ENCODE results near the gene PEA15. TPM values are rescaled to one million over a fixed set of nuclear protein-coding genes. Genes with fewer than 3 reads are reported as not detected.

Gene PEA15
- total and polyA plus RNA-seq, 4 donors: 8.1 to 44.5 (median 11.1) TPM

GRCh38 chr1:160255781-160256300, 50.7 kb downstream of the PEA15 start:
- H3K9me3 ChIP-seq (ENCODE audit: control insufficient read depth in 4 of 4, low read length in 3 of 4): no peaks in the 10 kb centered on the region
- no peak overlapping the region for H3K9ac ChIP-seq (ENCODE audit: low read depth in 1 of 2, low read length in 2 of 2)
- H3K27me3 ChIP-seq (ENCODE audit: control insufficient read depth in 4 of 4, insufficient read depth in 4 of 4, low read length in 3 of 4): no peaks in the 10 kb centered on the region
- no peak overlapping the region for H3K4me3 ChIP-seq (ENCODE audit: low read depth in 1 of 3, low read length in 3 of 3)
- H3K4me1 ChIP-seq (ENCODE audit: control insufficient read depth in 4 of 4, insufficient read depth in 4 of 4, low read length in 3 of 4): peaks cover 13 to 57% (median 47%) of the 10 kb centered on the region in 4 donors
- peaks cover 0 to 4% (median 4%) of the 10 kb centered on the region in 4 donors for H3K36me3 ChIP-seq (ENCODE audit: control insufficient read depth in 4 of 4, insufficient read depth in 3 of 4, low read depth in 1 of 4, low read length in 3 of 4)
- DNase-seq (ENCODE audit: low spot score): no peak
- TF ChIP-seq HNF4A (conservative IDR thresholded peaks at IDR 0.05) (no peak), SP1 (IDR thresholded peaks at IDR 0.05) (no peak), HNF4G (IDR thresholded peaks at IDR 0.05) (no peak), FOXA2 (IDR thresholded peaks at IDR 0.05) (no peak), YY1 (IDR thresholded peaks at IDR 0.05) (no peak), RXRA (IDR thresholded peaks at IDR 0.05) (no peak), EGR1 (IDR thresholded peaks at IDR 0.05; ENCODE audit: low read depth in 2 of 2) (no peak), FOXA1 (IDR thresholded peaks at IDR 0.05) (no peak), JUND (IDR thresholded peaks at IDR 0.05) (no peak), TAF1 (conservative IDR thresholded peaks at IDR 0.05) (no peak), RAD21 (IDR thresholded peaks at IDR 0.05) (no peak)
- TF ChIP-seq, protein P1, sequence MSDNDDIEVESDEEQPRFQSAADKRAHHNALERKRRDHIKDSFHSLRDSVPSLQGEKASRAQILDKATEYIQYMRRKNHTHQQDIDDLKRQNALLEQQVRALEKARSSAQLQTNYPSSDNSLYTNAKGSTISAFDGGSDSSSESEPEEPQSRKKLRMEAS (IDR thresholded peaks at IDR 0.05): no peak
- TF ChIP-seq, protein P2, sequence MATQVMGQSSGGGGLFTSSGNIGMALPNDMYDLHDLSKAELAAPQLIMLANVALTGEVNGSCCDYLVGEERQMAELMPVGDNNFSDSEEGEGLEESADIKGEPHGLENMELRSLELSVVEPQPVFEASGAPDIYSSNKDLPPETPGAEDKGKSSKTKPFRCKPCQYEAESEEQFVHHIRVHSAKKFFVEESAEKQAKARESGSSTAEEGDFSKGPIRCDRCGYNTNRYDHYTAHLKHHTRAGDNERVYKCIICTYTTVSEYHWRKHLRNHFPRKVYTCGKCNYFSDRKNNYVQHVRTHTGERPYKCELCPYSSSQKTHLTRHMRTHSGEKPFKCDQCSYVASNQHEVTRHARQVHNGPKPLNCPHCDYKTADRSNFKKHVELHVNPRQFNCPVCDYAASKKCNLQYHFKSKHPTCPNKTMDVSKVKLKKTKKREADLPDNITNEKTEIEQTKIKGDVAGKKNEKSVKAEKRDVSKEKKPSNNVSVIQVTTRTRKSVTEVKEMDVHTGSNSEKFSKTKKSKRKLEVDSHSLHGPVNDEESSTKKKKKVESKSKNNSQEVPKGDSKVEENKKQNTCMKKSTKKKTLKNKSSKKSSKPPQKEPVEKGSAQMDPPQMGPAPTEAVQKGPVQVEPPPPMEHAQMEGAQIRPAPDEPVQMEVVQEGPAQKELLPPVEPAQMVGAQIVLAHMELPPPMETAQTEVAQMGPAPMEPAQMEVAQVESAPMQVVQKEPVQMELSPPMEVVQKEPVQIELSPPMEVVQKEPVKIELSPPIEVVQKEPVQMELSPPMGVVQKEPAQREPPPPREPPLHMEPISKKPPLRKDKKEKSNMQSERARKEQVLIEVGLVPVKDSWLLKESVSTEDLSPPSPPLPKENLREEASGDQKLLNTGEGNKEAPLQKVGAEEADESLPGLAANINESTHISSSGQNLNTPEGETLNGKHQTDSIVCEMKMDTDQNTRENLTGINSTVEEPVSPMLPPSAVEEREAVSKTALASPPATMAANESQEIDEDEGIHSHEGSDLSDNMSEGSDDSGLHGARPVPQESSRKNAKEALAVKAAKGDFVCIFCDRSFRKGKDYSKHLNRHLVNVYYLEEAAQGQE (IDR thresholded peaks at IDR 0.05): no peak
- TF ChIP-seq, protein P3, sequence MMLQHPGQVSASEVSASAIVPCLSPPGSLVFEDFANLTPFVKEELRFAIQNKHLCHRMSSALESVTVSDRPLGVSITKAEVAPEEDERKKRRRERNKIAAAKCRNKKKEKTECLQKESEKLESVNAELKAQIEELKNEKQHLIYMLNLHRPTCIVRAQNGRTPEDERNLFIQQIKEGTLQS (IDR thresholded peaks at IDR 0.05): no peak
- TF ChIP-seq, protein P4, sequence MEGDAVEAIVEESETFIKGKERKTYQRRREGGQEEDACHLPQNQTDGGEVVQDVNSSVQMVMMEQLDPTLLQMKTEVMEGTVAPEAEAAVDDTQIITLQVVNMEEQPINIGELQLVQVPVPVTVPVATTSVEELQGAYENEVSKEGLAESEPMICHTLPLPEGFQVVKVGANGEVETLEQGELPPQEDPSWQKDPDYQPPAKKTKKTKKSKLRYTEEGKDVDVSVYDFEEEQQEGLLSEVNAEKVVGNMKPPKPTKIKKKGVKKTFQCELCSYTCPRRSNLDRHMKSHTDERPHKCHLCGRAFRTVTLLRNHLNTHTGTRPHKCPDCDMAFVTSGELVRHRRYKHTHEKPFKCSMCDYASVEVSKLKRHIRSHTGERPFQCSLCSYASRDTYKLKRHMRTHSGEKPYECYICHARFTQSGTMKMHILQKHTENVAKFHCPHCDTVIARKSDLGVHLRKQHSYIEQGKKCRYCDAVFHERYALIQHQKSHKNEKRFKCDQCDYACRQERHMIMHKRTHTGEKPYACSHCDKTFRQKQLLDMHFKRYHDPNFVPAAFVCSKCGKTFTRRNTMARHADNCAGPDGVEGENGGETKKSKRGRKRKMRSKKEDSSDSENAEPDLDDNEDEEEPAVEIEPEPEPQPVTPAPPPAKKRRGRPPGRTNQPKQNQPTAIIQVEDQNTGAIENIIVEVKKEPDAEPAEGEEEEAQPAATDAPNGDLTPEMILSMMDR (IDR thresholded peaks at IDR 0.05; ENCODE audit: low read depth, low read length, missing input control): no peak
- H3K27ac ChIP-seq (ENCODE audit: low read depth in 1 of 2, low read length in 2 of 2): no peak overlapping the region
- WGBS: 96% methylated on average over 4 of the region's 4 CpGs

DNA sequence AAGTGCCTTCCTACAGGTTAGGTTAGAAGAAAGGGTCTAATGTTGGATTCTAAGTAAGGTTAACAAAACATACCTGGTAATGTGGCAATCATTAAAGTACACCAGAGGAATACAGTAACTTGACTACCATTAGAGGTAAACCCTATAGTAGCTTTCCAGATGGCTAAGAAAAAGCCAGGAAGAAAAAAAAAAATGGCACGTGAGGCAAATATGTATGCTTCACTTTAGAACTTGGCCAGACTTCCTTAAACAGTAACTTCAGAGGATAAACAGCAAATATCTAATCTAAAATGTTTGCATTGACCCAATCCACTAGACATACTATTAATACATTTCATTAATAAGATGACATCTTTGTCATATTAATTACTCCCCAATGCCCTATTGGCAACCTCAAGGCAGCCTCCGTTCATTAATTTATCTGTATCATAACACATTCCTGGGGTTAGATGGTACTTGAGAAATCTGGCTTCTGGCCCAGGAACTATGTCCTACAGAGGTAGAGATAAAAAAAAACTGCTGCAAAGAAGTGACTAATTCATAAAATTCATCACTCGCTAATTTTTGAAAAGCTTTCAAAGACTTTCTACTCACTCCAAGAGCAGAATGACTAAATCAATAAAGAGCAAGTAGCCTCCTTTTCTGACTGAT, 51.3 kb downstream of the PEA15 start:
- Histone ChIP-seq H3K4me3 (ENCODE audit: low read depth in 1 of 3, low read length in 3 of 3) (no peak overlapping the region), H3K27me3 (ENCODE audit: control insufficient read depth in 4 of 4, insufficient read depth in 4 of 4, low read length in 3 of 4) (no peaks in the 10 kb centered on the region), H3K4me1 (ENCODE audit: control insufficient read depth in 4 of 4, insufficient read depth in 4 of 4, low read length in 3 of 4) (peaks cover 13 to 57% (median 44%) of the 10 kb centered on the region in 4 donors), H3K9ac (ENCODE audit: low read depth in 1 of 2, low read length in 2 of 2) (no peak overlapping the region), H3K9me3 (ENCODE audit: control insufficient read depth in 4 of 4, low read length in 3 of 4) (no peaks in the 10 kb centered on the region), H3K27ac (ENCODE audit: low read depth in 1 of 2, low read length in 2 of 2) (no peak overlapping the region), H3K36me3 (ENCODE audit: control insufficient read depth in 4 of 4, insufficient read depth in 3 of 4, low read depth in 1 of 4, low read length in 3 of 4) (peaks cover 0 to 4% (median 4%) of the 10 kb centered on the region in 4 donors)
- TF ChIP-seq TAF1 (conservative IDR thresholded peaks at IDR 0.05) (no peak), JUND (IDR thresholded peaks at IDR 0.05) (no peak), RXRA (IDR thresholded peaks at IDR 0.05) (no peak), GABPA (IDR thresholded peaks at IDR 0.05 in 1 of 2, conservative IDR thresholded peaks at IDR 0.05 in 1 of 2) (no peak), NR2F2 (IDR thresholded peaks at IDR 0.05) (no peak), RAD21 (IDR thresholded peaks at IDR 0.05) (no peak), EGR1 (IDR thresholded peaks at IDR 0.05; ENCODE audit: low read depth in 2 of 2) (no peak), HNF4G (IDR thresholded peaks at IDR 0.05) (no peak), YY1 (IDR thresholded peaks at IDR 0.05) (no peak)
- TF ChIP-seq, protein P2 (IDR thresholded peaks at IDR 0.05): no peak
- TF ChIP-seq, protein P5, sequence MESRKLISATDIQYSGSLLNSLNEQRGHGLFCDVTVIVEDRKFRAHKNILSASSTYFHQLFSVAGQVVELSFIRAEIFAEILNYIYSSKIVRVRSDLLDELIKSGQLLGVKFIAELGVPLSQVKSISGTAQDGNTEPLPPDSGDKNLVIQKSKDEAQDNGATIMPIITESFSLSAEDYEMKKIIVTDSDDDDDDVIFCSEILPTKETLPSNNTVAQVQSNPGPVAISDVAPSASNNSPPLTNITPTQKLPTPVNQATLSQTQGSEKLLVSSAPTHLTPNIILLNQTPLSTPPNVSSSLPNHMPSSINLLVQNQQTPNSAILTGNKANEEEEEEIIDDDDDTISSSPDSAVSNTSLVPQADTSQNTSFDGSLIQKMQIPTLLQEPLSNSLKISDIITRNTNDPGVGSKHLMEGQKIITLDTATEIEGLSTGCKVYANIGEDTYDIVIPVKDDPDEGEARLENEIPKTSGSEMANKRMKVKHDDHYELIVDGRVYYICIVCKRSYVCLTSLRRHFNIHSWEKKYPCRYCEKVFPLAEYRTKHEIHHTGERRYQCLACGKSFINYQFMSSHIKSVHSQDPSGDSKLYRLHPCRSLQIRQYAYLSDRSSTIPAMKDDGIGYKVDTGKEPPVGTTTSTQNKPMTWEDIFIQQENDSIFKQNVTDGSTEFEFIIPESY (IDR thresholded peaks at IDR 0.05): no peak
- 46% methylated on average over 3 of the region's 3 CpGs for whole genome bisulfite sequencing
- no peak for DNase-seq (ENCODE audit: low spot score)
